OCI-LY3 (cell line): ENCODE measurements around the gene IRF2BP1.

Experiments used
- H2AFZ ChIP-seq: fragments of 200-600, 300-600 bp; shearing (Covaris generic); 2 replicates; pipeline ENCODE4 v1.6.0; 2014; ENCODE audit warnings: antibody characterized with exemption, low read depth, low read length
- H3K27ac ChIP-seq: fragments of 200-600, 300-600 bp; sonication (generic); 2 replicates; pipeline ENCODE4 v1.5.1; 2014; ENCODE audit warnings: mild to moderate bottlenecking, low read length, moderate library complexity, mixed read lengths
- H3K27me3 ChIP-seq: fragments of 200-600, 300-600 bp; sonication (generic); 2 replicates; pipeline ENCODE4 v1.6.1; 2014; ENCODE audit warnings: low read depth, low read length, mixed read lengths
- H3K36me3 ChIP-seq: fragments of 200-600, 300-600 bp; sonication (generic); replicated peaks from 2 replicates; pipeline ENCODE3; 2014; ENCODE audit warnings: low read depth, low read length, mixed read lengths
- H3K4me1 ChIP-seq: fragments of 300-600, 200-600 bp; sonication (generic); 2 replicates; pipeline ENCODE4 v1.6.1; 2014; ENCODE audit warnings: low read length, mixed read lengths
- H3K4me2 ChIP-seq: fragments of 200-600, 300-600 bp; sonication (generic); 2 replicates; pipeline ENCODE4 v1.6.1; 2014; ENCODE audit warnings: low read length, mixed read lengths
- H3K4me3 ChIP-seq: fragments of 300-600, 200-600 bp; sonication (generic); 2 replicates; pipeline ENCODE4 v1.5.1; 2014; ENCODE audit warnings: antibody characterized with exemption, mild to moderate bottlenecking, low read length, moderate library complexity
- H3K79me2 ChIP-seq: fragments of 300-600, 200-600 bp; shearing (Covaris generic); 2 replicates; pipeline ENCODE4 v1.6.1; 2014; ENCODE audit warnings: mild to moderate bottlenecking, low read length, mixed read lengths
- H3K9ac ChIP-seq: fragments of 300-600, 200-600 bp; shearing (Covaris generic); 2 replicates; pipeline ENCODE4 v1.6.0; 2014; ENCODE audit warnings: mild to moderate bottlenecking, low read length, moderate library complexity
- H3K9me3 ChIP-seq: fragments of 200-600, 300-600 bp; shearing (Covaris generic); 2 replicates; pipeline ENCODE4 v1.6.1; 2014; ENCODE audit warnings: low read length, mixed read lengths; ENCODE audit not compliant: insufficient read depth
- H4K20me1 ChIP-seq: fragments of 200-600, 300-600 bp; sonication (generic); 2 replicates; pipeline ENCODE4 v1.6.1; 2016; ENCODE audit warnings: low read length, mixed read lengths; ENCODE audit not compliant: insufficient read depth
- CTCF ChIP-seq: fragments of 200-600, 300-600 bp; sonication (generic); IDR thresholded peaks from 2 replicates; pipeline ENCODE4 v1.5.1; 2014; ENCODE audit warnings: antibody characterized with exemption, low read length, low read depth
- EZH2phosphoT487 ChIP-seq: fragments of 200-600 bp; shearing (Covaris generic); IDR thresholded peaks from 2 replicates; pipeline ENCODE4 v1.6.1; 2018; ENCODE audit warnings: antibody characterized with exemption, mixed run types, low read depth

Gene IRF2BP1

GRCh38 chr19:45924891-45925447 is 39.0 kb upstream of the IRF2BP1 start:
- H3K4me1 ChIP-seq, result peaks cover 5% of the 10 kb centered on the region
- no peaks in the 10 kb centered on the region for H3K79me2 ChIP-seq
- H3K9me3 ChIP-seq, result no peaks in the 10 kb centered on the region
- H3K4me2 ChIP-seq, result no peak overlapping the region
- H3K4me3 ChIP-seq, result no peak overlapping the region
- H2AFZ ChIP-seq, result no peak overlapping the region
- H3K27ac ChIP-seq, result no peak overlapping the region
- H4K20me1 ChIP-seq, result no peaks in the 10 kb centered on the region
- H3K36me3 ChIP-seq, result no peaks in the 10 kb centered on the region
- H3K9ac ChIP-seq, result no peak overlapping the region
- H3K27me3 ChIP-seq, result 0 out of 2 replicates have a peak, but pooled peaks cover 7% of the 10 kb centered on the region
- TF ChIP-seq EZH2phosphoT487 (no peak), CTCF (no peak)

- Histone ChIP-seq H4K20me1 (no peaks in the 10 kb centered on the region), H3K9ac (no peak overlapping the region), H3K36me3 (no peaks in the 10 kb centered on the region), H3K4me2 (no peak overlapping the region), H2AFZ (no peak overlapping the region; the same call in 1 of the 2 replicates), H3K4me3 (no peak overlapping the region), H3K27me3 (peaks cover 15% of the 10 kb centered on the region; the same call in 1 of the 2 replicates), H3K27ac (no peak overlapping the region), H3K79me2 (no peaks in the 10 kb centered on the region), H3K4me1 (no peaks in the 10 kb centered on the region), H3K9me3 (no peaks in the 10 kb centered on the region)
- TF ChIP-seq CTCF, result no peak
- TF ChIP-seq EZH2phosphoT487, result no peak
Observed at GRCh38 chr19:45922281-45922680, 36.3 kb upstream of the IRF2BP1 start.

GRCh38 chr19:45920458-45920857 is 34.5 kb upstream of the IRF2BP1 start:
- Histone ChIP-seq H3K27me3 (peaks cover 15% of the 10 kb centered on the region), H3K9ac (no peak overlapping the region), H3K4me3 (no peak overlapping the region), H3K36me3 (no peaks in the 10 kb centered on the region), H2AFZ (no peak overlapping the region), H3K9me3 (no peaks in the 10 kb centered on the region), H3K4me2 (no peak overlapping the region), H3K79me2 (no peaks in the 10 kb centered on the region), H4K20me1 (no peaks in the 10 kb centered on the region), H3K27ac (no peak overlapping the region), H3K4me1 (no peaks in the 10 kb centered on the region)
- TF ChIP-seq EZH2phosphoT487 (no peak), CTCF (no peak)

GRCh38 chr19:45919678-45920077 is 33.7 kb upstream of the IRF2BP1 start:
- Histone ChIP-seq H3K27ac (no peak overlapping the region), H3K4me3 (no peak overlapping the region), H3K9ac (no peak overlapping the region), H3K79me2 (no peaks in the 10 kb centered on the region), H3K4me1 (no peaks in the 10 kb centered on the region), H4K20me1 (no peaks in the 10 kb centered on the region), H3K27me3 (peaks cover 15% of the 10 kb centered on the region), H3K36me3 (no peaks in the 10 kb centered on the region), H2AFZ (no peak overlapping the region), H3K4me2 (no peak overlapping the region), H3K9me3 (no peaks in the 10 kb centered on the region)
- no peak for TF ChIP-seq CTCF
- no peak for TF ChIP-seq EZH2phosphoT487
